ENCODE measurements around the gene IFI44. TPM values are rescaled to one million over a fixed set of nuclear protein-coding genes. Genes with fewer than 3 reads are reported as not detected.

Gene IFI44
- total RNA-seq, 2 experiments from 2014 or later: not detected

GRCh38 chr1:78683079-78683478 is 33.4 kb downstream of the IFI44 start:
- TF ChIP-seq EZH2phosphoT487 (IDR thresholded peaks at IDR 0.05; ENCODE audit: borderline replicate concordance, low read depth, low read length) (no peak), CTCF (conservative IDR thresholded peaks at IDR 0.05; ENCODE audit: low read length) (no peak)
- no peaks in the 10 kb centered on the region for H3K4me1 ChIP-seq (ENCODE audit: insufficient read depth, low read length, poor library complexity, severe bottlenecking)
- no peaks in the 10 kb centered on the region for H3K9me3 ChIP-seq (ENCODE audit: low read length)
- H3K27ac ChIP-seq (ENCODE audit: low read depth, low read length, poor library complexity, severe bottlenecking): no peak overlapping the region
- H3K36me3 ChIP-seq (ENCODE audit: insufficient read depth, low read length): no peaks in the 10 kb centered on the region
- DNase-seq (ENCODE audit: low spot score): no peak
- no TSS peak for BruUV-seq (replicated peaks)
- no peak overlapping the region for H3K4me3 ChIP-seq (ENCODE audit: low read depth, low read length, poor library complexity, severe bottlenecking)
- CTCF ChIA-PET (ENCODE audit: unreplicated experiment): interaction anchor here (0.5 kb wide), 1 partner anchor 42 kb away, joined by 3 read pairs; no protein-coding TSS in a partner anchor
- POLR2A ChIA-PET: interaction anchor here (0.7 kb wide), 2 partner anchors 45 to 386 kb away, joined by 4 read pairs; no protein-coding TSS in a partner anchor
- intact Hi-C loops (cut with micrococcal nuclease; ENCODE audit: unreplicated experiment): no loop called here
- H2AFZ ChIP-seq (ENCODE audit: low read length): no peak overlapping the region
- H4K20me1 ChIP-seq (ENCODE audit: insufficient read depth, low read length): no peaks in the 10 kb centered on the region
- H3K4me2 ChIP-seq (ENCODE audit: low read length): no peak overlapping the region
- no peaks in the 10 kb centered on the region for H3K9me2 ChIP-seq (ENCODE audit: insufficient read depth, low read length)
- H3K79me2 ChIP-seq (ENCODE audit: insufficient read depth, low read depth, low read length): no peaks in the 10 kb centered on the region

- intact Hi-C loops (cut with micrococcal nuclease; ENCODE audit: unreplicated experiment): no loop called here
- CTCF ChIA-PET (ENCODE audit: unreplicated experiment): no interaction called here
- TF ChIP-seq EZH2phosphoT487 (IDR thresholded peaks at IDR 0.05; ENCODE audit: borderline replicate concordance, low read depth, low read length): no peak
- no peak for TF ChIP-seq CTCF (conservative IDR thresholded peaks at IDR 0.05; ENCODE audit: low read length)
Measured at GRCh38 chr1:78687315-78687714, 37.7 kb downstream of the IFI44 start.

GRCh38 chr1:78687914-78688313 is 38.3 kb downstream of the IFI44 start:
- intact Hi-C loops (cut with micrococcal nuclease; ENCODE audit: unreplicated experiment): no loop called here
- H3K36me3 ChIP-seq (ENCODE audit: insufficient read depth, low read length): no peaks in the 10 kb centered on the region
- no peaks in the 10 kb centered on the region for H4K20me1 ChIP-seq (ENCODE audit: insufficient read depth, low read length)
- ChIA-PET POLR2A (no interaction called here), CTCF (ENCODE audit: unreplicated experiment) (no interaction called here)
- no peaks in the 10 kb centered on the region for H3K9me3 ChIP-seq (ENCODE audit: low read length)
- no peak overlapping the region for H3K27ac ChIP-seq (ENCODE audit: low read depth, low read length, poor library complexity, severe bottlenecking)
- DNase-seq (ENCODE audit: low spot score): no peak
- no peak overlapping the region for H3K4me3 ChIP-seq (ENCODE audit: low read depth, low read length, poor library complexity, severe bottlenecking)
- no peaks in the 10 kb centered on the region for H3K9me2 ChIP-seq (ENCODE audit: insufficient read depth, low read length)
- H3K79me2 ChIP-seq (ENCODE audit: insufficient read depth, low read depth, low read length): no peaks in the 10 kb centered on the region
- TF ChIP-seq EZH2phosphoT487 (IDR thresholded peaks at IDR 0.05; ENCODE audit: borderline replicate concordance, low read depth, low read length) (no peak), CTCF (conservative IDR thresholded peaks at IDR 0.05; ENCODE audit: low read length) (no peak)
- BruUV-seq (replicated peaks): no TSS peak
- no peak overlapping the region for H2AFZ ChIP-seq (ENCODE audit: low read length)
- H3K4me2 ChIP-seq (ENCODE audit: low read length): no peak overlapping the region
- H3K4me1 ChIP-seq (ENCODE audit: insufficient read depth, low read length, poor library complexity, severe bottlenecking): no peaks in the 10 kb centered on the region

More at GRCh38 chr1:78687315-78687714, 37.7 kb downstream of the IFI44 start:
- DNase-seq (ENCODE audit: low spot score): no peak
- H2AFZ ChIP-seq (ENCODE audit: low read length): no peak overlapping the region
- no peaks in the 10 kb centered on the region for H3K79me2 ChIP-seq (ENCODE audit: insufficient read depth, low read depth, low read length)
- H3K27ac ChIP-seq (ENCODE audit: low read depth, low read length, poor library complexity, severe bottlenecking): no peak overlapping the region
- no peaks in the 10 kb centered on the region for H3K36me3 ChIP-seq (ENCODE audit: insufficient read depth, low read length)
- no peak overlapping the region for H3K4me3 ChIP-seq (ENCODE audit: low read depth, low read length, poor library complexity, severe bottlenecking)
- H3K4me1 ChIP-seq (ENCODE audit: insufficient read depth, low read length, poor library complexity, severe bottlenecking): no peaks in the 10 kb centered on the region
- no peaks in the 10 kb centered on the region for H3K9me3 ChIP-seq (ENCODE audit: low read length)
- H4K20me1 ChIP-seq (ENCODE audit: insufficient read depth, low read length): no peaks in the 10 kb centered on the region
- no peaks in the 10 kb centered on the region for H3K9me2 ChIP-seq (ENCODE audit: insufficient read depth, low read length)
- BruUV-seq (replicated peaks): no TSS peak
- POLR2A ChIA-PET: no interaction called here
- no peak overlapping the region for H3K4me2 ChIP-seq (ENCODE audit: low read length)

All from OCI-LY7 (cell line).